IPS-15b (cell line): ENCODE measurements around the gene HSD11B2.

ENCODE experiments used
- H3K27me3 ChIP-seq: one replicate; pipeline ENCODE4 v1.6.1; 2013; ENCODE audit warnings: low read length; ENCODE audit not compliant: control insufficient read depth, insufficient read depth
- H3K36me3 ChIP-seq: one replicate; pipeline ENCODE4 v1.6.1; 2013; ENCODE audit warnings: low read length; ENCODE audit not compliant: control insufficient read depth, insufficient read depth
- H3K4me1 ChIP-seq: one replicate; pipeline ENCODE4 v1.6.1; 2013; ENCODE audit warnings: mild to moderate bottlenecking, low read length; ENCODE audit not compliant: control insufficient read depth, insufficient read depth
- H3K4me3 ChIP-seq: one replicate; pipeline ENCODE4 v1.5.1; 2013; ENCODE audit warnings: low read depth, low read length
- H3K9ac ChIP-seq: one replicate; pipeline ENCODE4 v1.6.1; 2013; ENCODE audit warnings: low read depth, mild to moderate bottlenecking, low read length
- H3K9me3 ChIP-seq: one replicate; pipeline ENCODE4 v1.6.1; 2013; ENCODE audit warnings: mild to moderate bottlenecking, low read length; ENCODE audit not compliant: control insufficient read depth, insufficient read depth

HSD11B2 gene

DNA sequence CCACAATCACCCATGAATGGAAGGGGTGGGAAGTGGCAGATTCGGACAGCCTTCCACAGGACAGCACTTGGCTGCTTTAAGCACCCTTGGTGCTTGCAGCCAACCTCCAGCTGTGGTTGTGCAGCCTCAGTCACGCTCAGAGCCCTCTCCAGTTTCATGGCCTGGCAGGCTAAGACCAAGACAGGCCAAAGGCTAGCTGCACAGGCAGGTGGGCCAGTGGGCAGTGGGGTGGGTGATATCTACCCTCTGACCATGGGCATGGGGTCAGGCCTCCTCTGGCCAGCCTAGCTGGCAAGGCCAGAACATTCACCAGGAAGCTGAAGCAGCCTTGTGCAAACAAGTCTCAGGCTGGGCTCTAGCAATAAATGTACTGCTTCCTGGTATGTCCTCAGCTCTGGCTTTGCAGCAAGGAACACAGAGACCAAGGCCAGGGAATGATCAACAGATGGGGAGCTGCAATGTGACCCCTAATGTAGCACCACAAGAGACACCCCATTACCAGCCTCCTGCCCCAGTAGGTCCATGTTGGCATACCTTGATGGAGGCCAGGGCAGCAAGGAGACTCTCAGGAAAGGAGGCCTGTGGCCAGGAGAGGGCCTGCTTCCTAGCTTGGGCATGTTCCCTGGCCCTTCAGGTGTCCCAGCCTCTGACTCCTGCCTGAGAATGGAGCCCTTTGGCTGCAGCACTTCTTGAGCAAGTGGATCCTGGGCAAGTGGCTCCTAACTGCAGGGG is 20.9 kb downstream of the HSD11B2 start:
- Histone ChIP-seq H3K4me3 (no peak overlapping the region), H3K9me3 (no peaks in the 10 kb centered on the region), H3K4me1 (no peaks in the 10 kb centered on the region), H3K9ac (no peak overlapping the region), H3K36me3 (peaks cover 13% of the 10 kb centered on the region), H3K27me3 (no peaks in the 10 kb centered on the region)

DNA sequence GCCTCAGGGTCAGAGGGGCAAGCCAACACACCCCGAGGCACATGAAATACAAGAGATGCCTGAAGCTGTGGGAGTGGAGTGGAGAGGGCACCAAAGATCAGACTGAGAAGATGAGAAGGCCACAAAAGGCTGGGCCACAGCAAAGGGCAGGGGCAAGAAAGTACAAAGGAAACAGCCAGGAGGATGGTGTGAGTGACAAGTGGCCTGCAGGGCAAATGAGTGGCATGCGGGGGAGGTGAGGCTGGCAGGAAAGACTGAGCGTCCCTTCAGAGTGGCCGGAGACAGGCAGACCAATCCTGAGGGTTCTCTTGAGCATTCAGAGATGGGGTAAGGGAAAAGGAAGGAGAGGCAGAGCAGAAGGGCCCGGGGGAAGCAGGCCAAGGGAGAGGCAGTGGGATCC is 23.2 kb downstream of the HSD11B2 start:
- H3K27me3 ChIP-seq: no peaks in the 10 kb centered on the region
- H3K4me3 ChIP-seq: no peak overlapping the region
- H3K9me3 ChIP-seq: no peaks in the 10 kb centered on the region
- H3K36me3 ChIP-seq: peaks cover 6% of the 10 kb centered on the region
- H3K4me1 ChIP-seq: no peaks in the 10 kb centered on the region
- no peak overlapping the region for H3K9ac ChIP-seq

DNA sequence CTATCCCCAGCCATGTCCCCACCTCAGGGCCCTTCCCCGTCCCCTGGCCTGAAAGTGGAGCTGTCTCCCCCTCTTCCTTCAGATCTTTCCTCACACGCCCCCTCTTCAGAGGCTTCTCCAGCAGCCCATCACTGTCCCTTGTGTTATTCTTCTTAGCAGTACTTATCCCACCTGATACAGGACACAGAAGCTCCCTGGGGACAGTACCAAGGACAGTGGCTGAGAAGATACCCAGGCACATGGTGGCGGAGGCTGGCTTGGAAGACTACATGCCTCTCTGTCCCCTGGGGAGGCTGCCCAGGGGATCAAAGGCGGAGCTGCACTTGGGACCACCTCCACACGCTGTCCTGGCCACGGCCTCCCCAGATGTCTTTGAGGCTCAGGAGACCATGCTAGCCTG is 23.9 kb downstream of the HSD11B2 start:
- Histone ChIP-seq H3K4me1 (no peaks in the 10 kb centered on the region), H3K27me3 (no peaks in the 10 kb centered on the region), H3K36me3 (peaks cover 6% of the 10 kb centered on the region), H3K4me3 (no peak overlapping the region), H3K9me3 (no peaks in the 10 kb centered on the region), H3K9ac (no peak overlapping the region)

DNA sequence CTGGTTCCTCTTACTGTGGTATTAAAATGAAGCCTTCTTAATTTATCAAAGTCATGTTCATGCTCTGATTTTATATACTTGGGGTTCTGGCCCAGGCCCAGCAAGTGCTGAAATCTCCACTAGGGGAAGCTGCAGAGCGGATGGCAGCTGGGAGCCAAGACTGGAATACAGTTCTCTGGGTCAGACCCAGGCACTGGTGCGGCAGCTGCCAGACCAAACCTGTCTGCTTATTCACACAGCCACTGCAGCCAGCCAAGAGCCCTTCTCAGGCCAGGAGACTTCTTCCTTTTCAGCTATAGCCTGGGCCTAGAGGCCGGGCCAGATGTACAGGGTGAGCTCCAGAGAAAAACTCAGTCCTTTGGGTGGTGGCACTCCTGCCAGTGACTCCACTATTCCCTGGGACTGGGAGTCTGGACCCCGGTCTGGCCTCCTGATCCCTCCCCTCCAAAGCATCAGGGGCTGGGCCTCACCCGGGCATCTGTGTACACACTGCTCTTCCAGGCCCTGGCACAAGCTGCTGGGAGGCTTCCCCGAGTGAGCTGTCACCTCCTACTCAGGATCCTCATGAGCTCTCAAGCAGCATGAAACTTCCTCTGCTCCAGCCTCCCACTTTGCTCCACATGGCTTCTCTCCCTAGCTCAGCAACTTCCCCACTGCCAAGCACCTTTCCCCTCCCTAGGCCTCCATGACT is 25.6 kb downstream of the HSD11B2 start:
- Histone ChIP-seq H3K4me1 (no peaks in the 10 kb centered on the region), H3K27me3 (no peaks in the 10 kb centered on the region), H3K4me3 (no peak overlapping the region), H3K9ac (peak overlapping the region; percentile 54), H3K36me3 (peaks cover 6% of the 10 kb centered on the region), H3K9me3 (no peaks in the 10 kb centered on the region)

DNA sequence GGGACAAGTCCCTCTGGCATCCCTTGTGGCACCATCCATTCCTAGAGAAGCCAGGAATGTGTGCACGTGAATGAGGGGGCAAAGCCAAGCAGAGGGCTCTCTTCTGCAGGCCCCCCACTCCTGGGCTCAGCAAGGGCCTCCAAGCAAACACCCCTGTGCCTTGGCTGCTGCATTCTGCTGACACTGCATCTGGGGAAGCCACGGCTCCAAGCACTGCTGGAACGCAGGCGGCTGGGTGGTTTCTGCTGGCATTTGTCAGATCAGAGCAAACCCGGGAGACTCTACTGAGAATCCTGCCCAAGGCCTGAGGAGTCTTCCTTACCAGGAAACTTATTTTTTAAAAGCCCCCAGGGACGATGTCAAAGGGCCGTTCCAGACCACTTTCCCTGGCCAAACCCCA is 26.7 kb downstream of the HSD11B2 start:
- H3K27me3 ChIP-seq: no peaks in the 10 kb centered on the region
- no peak overlapping the region for H3K9ac ChIP-seq
- H3K36me3 ChIP-seq: peaks cover 6% of the 10 kb centered on the region
- H3K4me1 ChIP-seq: no peaks in the 10 kb centered on the region
- no peaks in the 10 kb centered on the region for H3K9me3 ChIP-seq
- no peak overlapping the region for H3K4me3 ChIP-seq

DNA sequence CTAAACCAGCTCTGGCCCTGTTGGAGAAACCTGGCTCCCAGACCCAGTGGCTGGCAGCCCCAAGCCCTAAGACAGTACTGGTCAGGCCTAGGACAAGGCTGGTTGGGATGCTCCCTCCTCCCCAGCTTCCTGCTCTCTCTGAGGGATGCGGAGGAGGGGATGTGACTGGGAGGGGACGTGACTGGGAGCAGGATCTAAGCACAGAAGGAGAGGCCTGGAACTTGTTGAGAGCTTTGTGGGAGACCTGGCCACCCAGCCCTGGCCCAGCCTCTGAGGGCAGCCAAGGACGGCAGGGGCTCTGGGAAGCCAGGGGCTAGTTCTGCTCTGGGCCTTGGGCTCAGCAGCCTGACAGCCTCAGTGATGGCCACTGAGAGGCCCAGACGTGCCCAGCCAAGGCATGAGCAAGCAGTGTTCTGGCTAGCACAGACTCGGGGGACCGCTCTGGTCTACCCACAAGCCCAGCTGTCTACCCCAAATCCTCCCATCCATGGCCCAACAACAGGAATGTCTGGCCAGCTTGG is 27.3 kb downstream of the HSD11B2 start:
- no peaks in the 10 kb centered on the region for H3K27me3 ChIP-seq
- H3K9ac ChIP-seq: no peak overlapping the region
- H3K4me3 ChIP-seq: no peak overlapping the region
- no peaks in the 10 kb centered on the region for H3K4me1 ChIP-seq
- H3K9me3 ChIP-seq: no peaks in the 10 kb centered on the region
- peaks cover 3% of the 10 kb centered on the region for H3K36me3 ChIP-seq

DNA sequence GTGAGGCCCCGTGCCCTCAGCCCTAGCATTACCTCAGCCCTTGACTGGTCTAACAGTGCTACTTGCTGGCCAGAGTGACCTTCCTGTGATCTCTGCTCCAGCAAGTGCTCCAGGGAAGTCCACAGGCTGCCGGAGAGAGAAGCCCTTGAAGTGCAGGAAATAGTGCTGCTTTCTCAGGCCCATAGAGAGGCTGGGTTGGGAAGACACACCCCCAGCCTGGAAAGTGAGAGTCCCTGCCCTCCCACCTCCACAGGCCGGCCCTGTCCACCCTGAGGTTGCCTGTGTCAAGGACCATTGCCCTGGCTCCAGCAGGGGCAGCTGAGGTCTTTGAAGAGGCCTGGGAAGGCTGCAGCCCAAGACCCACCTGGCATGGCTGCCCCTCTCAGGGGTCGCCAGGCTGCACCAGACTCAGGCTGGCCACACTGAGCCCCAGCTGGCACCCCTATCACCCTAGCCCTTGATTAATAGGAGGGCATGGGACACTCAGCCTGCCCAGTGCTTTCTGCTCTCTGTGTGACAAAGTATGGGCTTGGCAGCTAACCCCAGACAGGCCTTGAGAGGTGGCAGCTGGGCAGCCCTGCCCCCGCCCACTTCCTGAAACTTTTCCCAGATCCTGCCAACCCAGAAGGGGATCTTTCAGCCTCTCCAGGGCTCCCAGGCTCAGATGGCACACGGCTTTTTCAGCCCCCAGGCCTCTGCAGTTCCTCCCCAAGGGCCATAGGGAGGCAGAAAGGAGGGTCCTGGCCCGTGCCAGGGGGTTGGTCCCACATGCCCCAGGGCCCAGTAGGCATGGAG is 28.3 kb downstream of the HSD11B2 start:
- H3K4me3 ChIP-seq: no peak overlapping the region
- H3K9ac ChIP-seq: no peak overlapping the region

DNA sequence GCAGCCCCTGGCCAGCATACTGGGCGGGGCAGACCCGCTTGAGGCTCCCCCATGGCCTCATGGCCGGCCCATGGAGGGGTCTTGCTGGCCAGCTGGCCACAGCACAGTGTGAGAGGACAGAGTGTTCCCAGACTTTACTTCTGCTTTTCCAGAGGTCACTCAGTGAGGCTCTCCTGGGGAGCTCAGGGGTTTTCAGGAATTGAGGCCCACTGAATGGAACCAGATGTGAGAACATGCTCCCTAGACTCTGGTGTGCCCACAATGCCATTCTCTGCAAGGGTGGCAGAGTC is 28.9 kb downstream of the HSD11B2 start:
- Histone ChIP-seq H3K27me3 (no peaks in the 10 kb centered on the region), H3K9me3 (no peaks in the 10 kb centered on the region), H3K36me3 (no peaks in the 10 kb centered on the region), H3K4me3 (no peak overlapping the region), H3K4me1 (no peaks in the 10 kb centered on the region), H3K9ac (no peak overlapping the region)

More for the DNA sequence above, 28.3 kb downstream of the HSD11B2 start:
- no peaks in the 10 kb centered on the region for H3K27me3 ChIP-seq
- H3K4me1 ChIP-seq: no peaks in the 10 kb centered on the region
- no peaks in the 10 kb centered on the region for H3K9me3 ChIP-seq
- no peaks in the 10 kb centered on the region for H3K36me3 ChIP-seq

DNA sequence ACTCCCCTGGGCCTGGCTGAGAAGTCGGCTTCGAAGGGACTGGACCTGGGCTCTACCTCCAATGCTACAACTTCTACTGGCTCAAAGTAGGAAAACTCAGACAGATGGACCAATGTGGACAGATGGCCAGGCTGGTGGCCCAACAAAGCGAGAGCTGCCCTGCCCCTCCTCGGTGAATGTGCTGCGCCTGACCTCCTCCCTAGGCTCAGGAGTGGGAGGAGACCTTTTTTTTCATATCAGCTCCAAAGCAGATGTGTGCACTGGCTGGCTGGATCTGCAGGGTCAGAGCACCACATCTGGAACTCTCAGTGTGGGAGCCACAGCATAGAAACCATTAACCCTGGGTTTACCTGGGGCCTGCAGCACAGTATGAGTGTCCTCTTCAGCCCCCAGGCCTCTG is 29.2 kb downstream of the HSD11B2 start:
- H3K9ac ChIP-seq: no peak overlapping the region
- no peaks in the 10 kb centered on the region for H3K36me3 ChIP-seq
- H3K27me3 ChIP-seq: no peaks in the 10 kb centered on the region
- H3K4me1 ChIP-seq: no peaks in the 10 kb centered on the region
- no peaks in the 10 kb centered on the region for H3K9me3 ChIP-seq
- H3K4me3 ChIP-seq: no peak overlapping the region

DNA sequence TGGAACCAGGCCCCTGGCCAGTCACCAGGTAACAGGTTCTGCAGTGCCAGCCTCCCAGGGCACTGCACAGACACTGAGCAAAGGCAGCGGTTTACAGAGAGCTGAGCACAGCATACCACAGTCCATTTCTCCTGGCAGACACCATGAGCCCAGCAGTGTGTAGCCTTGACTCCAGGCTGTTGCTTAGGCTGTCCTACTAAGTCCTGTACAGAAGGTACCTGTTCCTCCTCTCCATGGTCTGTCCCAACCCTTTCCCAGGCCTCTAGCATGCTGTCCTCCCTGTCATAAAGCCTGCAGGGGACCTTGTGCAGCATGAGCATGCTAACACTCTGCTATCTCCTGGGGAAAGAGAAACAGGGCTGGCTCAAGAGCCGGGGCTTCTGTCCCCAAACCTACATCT is 30.0 kb downstream of the HSD11B2 start:
- Histone ChIP-seq H3K4me3 (no peak overlapping the region), H3K9ac (no peak overlapping the region)

DNA sequence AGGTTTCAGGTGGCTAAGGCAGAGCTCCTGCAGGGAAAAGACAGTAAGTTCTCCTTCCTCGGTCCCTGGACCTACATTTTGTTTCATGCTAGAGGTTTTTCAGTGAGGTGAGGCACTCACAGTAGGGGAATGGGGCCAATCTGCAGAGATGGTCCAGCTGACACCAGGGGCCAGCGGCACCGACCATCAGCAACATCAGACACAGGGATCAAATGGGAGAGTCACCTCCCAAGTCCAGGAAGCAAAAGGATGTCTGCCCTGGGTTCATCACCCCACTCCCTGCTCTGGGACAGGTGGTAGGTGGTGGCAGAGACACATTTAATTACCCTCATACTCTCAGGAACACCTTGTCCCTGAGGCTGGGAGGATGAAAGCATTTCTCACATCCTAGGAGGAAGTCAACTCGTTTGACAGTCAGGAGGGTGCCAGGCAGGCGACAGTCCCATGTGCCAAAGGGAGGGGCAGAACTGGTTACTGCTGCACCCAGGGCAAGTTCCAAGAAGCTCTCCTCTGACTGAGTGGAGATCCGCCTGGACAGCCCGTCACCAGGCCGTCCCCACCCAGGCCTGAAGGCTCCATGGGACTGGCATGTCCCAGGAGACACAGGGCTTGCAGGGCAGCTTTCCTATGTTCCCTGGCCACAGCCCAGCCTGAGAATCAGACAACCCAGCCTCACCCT is 30.8 kb downstream of the HSD11B2 start:
- no peaks in the 10 kb centered on the region for H3K9me3 ChIP-seq
- H3K4me1 ChIP-seq: peaks cover 2% of the 10 kb centered on the region
- H3K36me3 ChIP-seq: no peaks in the 10 kb centered on the region
- H3K4me3 ChIP-seq: no peak overlapping the region
- no peak overlapping the region for H3K9ac ChIP-seq
- no peaks in the 10 kb centered on the region for H3K27me3 ChIP-seq

More for the DNA sequence above, 30.0 kb downstream of the HSD11B2 start:
- H3K27me3 ChIP-seq: no peaks in the 10 kb centered on the region
- no peaks in the 10 kb centered on the region for H3K36me3 ChIP-seq
- H3K4me1 ChIP-seq: peaks cover 2% of the 10 kb centered on the region
- H3K9me3 ChIP-seq: no peaks in the 10 kb centered on the region
